SK-N-SH treated with all-trans-retinoic acid at 6 μM for 48 hours (cell line): ENCODE results near the gene PPP3CA.

Experiments used
- ATAC-seq: fragments of 200-7000 bp; cut with Tn5 transposase; 3 replicates; pipeline ENCODE4 v1.9.1; 2020; ENCODE audit warnings: mild to moderate bottlenecking, moderate library complexity
- ARNTL ChIP-seq: fragments of 450-650 bp; formaldehyde crosslinking; IDR thresholded peaks from 2 replicates; pipeline ENCODE4 v1.5.0; 2020; ENCODE audit warnings: low read depth, mild to moderate bottlenecking, moderate library complexity, borderline replicate concordance
- BACH2 ChIP-seq: fragments of 250-450 bp; sonication (Bioruptor Pico); IDR thresholded peaks from 2 replicates; pipeline ENCODE4 v1.9.0; 2021; ENCODE audit warnings: mild to moderate bottlenecking, borderline replicate concordance
- ESRRG ChIP-seq: fragments of 250-450 bp; sonication (Bioruptor Pico); IDR thresholded peaks from 2 replicates; pipeline ENCODE4 v1.6.1; 2021; ENCODE audit warnings: mild to moderate bottlenecking
- GLIS3 ChIP-seq: fragments of 250-450 bp; sonication (Bioruptor Pico); IDR thresholded peaks from 2 replicates; pipeline ENCODE4 v1.5.0; 2020; ENCODE audit warnings: mild to moderate bottlenecking, moderate library complexity
- ISL1 ChIP-seq: fragments of 250-450 bp; sonication (Bioruptor Pico); IDR thresholded peaks from 2 replicates; pipeline ENCODE4 v2.1.2; 2022; ENCODE audit warnings: mild to moderate bottlenecking, moderate library complexity
- SNAI2 ChIP-seq: fragments of 250-450 bp; sonication (Bioruptor Pico); IDR thresholded peaks from 2 replicates; pipeline ENCODE4 v1.5.0; 2020; ENCODE audit warnings: mild to moderate bottlenecking, moderate library complexity
- TOX ChIP-seq: fragments of 250-450 bp; sonication (Bioruptor Pico); IDR thresholded peaks from 2 replicates; pipeline ENCODE4 v1.8.0; 2021; ENCODE audit warnings: mild to moderate bottlenecking, moderate library complexity, borderline replicate concordance
- ZC3H10 ChIP-seq: fragments of 250-450 bp; sonication (Bioruptor Pico); IDR thresholded peaks from 2 replicates; pipeline ENCODE4 v1.5.1; 2021; ENCODE audit warnings: mild to moderate bottlenecking, moderate library complexity
- ZFP3 ChIP-seq: fragments of 250-450 bp; sonication (Bioruptor Pico); IDR thresholded peaks from 2 replicates; pipeline ENCODE4 v1.5.0; 2020; ENCODE audit warnings: mild to moderate bottlenecking, moderate library complexity
- ZNF8 ChIP-seq: fragments of 450-650 bp; formaldehyde crosslinking; IDR thresholded peaks from 2 replicates; pipeline ENCODE4 v1.5.0; 2020; ENCODE audit warnings: mild to moderate bottlenecking, moderate library complexity
- TF ChIP-seq, protein P1 (sequence below): fragments of 250-450 bp; sonication (Bioruptor Pico); IDR thresholded peaks from 2 replicates; pipeline ENCODE4 v1.8.0; 2020; ENCODE audit warnings: mild to moderate bottlenecking, moderate library complexity, borderline replicate concordance
- TF ChIP-seq, protein P2 (sequence below): fragments of 250-450 bp; sonication (Bioruptor Pico); IDR thresholded peaks from 2 replicates; pipeline ENCODE4 v1.5.0; 2020; ENCODE audit warnings: mild to moderate bottlenecking, moderate library complexity
- TF ChIP-seq, protein P3 (sequence below): fragments of 250-450 bp; sonication (Bioruptor Pico); IDR thresholded peaks from 2 replicates; pipeline ENCODE4 v1.5.1; 2021; ENCODE audit warnings: mild to moderate bottlenecking, moderate library complexity
- TF ChIP-seq, protein P4 (sequence below): fragments of 250-450 bp; sonication (Bioruptor Pico); IDR thresholded peaks from 2 replicates; pipeline ENCODE4 v1.8.0; 2021; ENCODE audit warnings: low read depth, mild to moderate bottlenecking, moderate library complexity, borderline replicate concordance
- TF ChIP-seq, protein P5 (sequence below): fragments of 250-450 bp; sonication (Bioruptor Pico); IDR thresholded peaks from 2 replicates; pipeline ENCODE4 v1.5.1; 2020; ENCODE audit warnings: low read depth, mild to moderate bottlenecking, moderate library complexity

The PPP3CA gene

DNA sequence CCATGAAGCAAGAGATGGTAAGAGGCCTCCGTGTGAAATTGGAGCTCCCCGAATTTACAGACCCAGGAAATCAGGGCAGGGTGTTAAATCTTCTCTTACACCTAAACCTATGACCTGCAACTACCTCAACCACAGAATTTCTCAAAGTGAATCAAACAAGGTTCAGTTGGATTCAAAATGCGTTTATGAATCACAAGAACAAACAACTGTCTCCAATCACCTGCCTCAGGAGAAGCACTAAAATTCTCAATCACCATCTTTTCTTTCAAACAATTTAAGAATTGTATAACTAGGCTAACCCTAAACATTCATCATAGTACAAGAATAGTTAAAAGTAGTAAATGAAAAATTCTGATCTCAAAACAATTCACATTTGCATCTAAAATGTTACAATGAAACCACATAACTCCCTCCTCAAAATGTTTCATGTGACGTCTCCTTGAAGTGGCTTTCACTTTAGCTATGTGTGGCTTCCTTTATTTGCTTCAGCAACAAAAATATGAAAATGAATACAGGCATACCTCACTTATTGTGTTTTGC lies 19.2 kb downstream of the PPP3CA start:
- no peak for ATAC-seq
- TF ChIP-seq ISL1 (CRISPR knock-in tag) (no peak), ZNF8 (no peak), ESRRG (no peak), ARNTL (CRISPR knock-in tag) (no peak)
- TF ChIP-seq, protein P1, sequence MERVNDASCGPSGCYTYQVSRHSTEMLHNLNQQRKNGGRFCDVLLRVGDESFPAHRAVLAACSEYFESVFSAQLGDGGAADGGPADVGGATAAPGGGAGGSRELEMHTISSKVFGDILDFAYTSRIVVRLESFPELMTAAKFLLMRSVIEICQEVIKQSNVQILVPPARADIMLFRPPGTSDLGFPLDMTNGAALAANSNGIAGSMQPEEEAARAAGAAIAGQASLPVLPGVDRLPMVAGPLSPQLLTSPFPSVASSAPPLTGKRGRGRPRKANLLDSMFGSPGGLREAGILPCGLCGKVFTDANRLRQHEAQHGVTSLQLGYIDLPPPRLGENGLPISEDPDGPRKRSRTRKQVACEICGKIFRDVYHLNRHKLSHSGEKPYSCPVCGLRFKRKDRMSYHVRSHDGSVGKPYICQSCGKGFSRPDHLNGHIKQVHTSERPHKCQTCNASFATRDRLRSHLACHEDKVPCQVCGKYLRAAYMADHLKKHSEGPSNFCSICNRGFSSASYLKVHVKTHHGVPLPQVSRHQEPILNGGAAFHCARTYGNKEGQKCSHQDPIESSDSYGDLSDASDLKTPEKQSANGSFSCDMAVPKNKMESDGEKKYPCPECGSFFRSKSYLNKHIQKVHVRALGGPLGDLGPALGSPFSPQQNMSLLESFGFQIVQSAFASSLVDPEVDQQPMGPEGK, result no peak

DNA sequence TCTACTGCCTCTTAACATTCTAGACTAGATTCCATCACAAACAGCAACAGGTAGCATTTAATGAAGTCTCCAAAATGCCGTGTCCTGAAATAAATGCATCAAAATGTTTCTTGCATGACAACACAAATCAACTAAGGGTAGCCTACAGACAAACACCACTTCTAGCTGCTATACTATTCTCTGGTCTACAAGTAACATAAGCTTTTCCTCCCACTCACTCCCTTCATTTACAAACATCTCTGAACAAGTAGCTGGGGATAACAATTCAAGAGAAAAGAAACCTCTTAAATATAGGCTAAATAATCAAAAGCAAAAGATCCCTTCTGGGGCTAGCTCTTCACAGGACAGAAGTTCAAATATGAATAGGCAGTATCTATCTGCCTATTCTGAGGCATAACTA lies 20.8 kb downstream of the PPP3CA start:
- TF ChIP-seq ZC3H10 (CRISPR knock-in tag) (no peak), GLIS3 (CRISPR knock-in tag) (no peak), ZFP3 (CRISPR knock-in tag) (no peak), TOX (CRISPR knock-in tag) (no peak), SNAI2 (CRISPR knock-in tag) (no peak), ISL1 (CRISPR knock-in tag) (no peak), BACH2 (CRISPR knock-in tag) (no peak)
- TF ChIP-seq, protein P1, result no peak
- TF ChIP-seq, protein P2, sequence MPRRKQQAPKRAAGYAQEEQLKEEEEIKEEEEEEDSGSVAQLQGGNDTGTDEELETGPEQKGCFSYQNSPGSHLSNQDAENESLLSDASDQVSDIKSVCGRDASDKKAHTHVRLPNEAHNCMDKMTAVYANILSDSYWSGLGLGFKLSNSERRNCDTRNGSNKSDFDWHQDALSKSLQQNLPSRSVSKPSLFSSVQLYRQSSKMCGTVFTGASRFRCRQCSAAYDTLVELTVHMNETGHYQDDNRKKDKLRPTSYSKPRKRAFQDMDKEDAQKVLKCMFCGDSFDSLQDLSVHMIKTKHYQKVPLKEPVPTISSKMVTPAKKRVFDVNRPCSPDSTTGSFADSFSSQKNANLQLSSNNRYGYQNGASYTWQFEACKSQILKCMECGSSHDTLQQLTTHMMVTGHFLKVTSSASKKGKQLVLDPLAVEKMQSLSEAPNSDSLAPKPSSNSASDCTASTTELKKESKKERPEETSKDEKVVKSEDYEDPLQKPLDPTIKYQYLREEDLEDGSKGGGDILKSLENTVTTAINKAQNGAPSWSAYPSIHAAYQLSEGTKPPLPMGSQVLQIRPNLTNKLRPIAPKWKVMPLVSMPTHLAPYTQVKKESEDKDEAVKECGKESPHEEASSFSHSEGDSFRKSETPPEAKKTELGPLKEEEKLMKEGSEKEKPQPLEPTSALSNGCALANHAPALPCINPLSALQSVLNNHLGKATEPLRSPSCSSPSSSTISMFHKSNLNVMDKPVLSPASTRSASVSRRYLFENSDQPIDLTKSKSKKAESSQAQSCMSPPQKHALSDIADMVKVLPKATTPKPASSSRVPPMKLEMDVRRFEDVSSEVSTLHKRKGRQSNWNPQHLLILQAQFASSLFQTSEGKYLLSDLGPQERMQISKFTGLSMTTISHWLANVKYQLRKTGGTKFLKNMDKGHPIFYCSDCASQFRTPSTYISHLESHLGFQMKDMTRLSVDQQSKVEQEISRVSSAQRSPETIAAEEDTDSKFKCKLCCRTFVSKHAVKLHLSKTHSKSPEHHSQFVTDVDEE (CRISPR knock-in tag), result no peak
- TF ChIP-seq, protein P3, sequence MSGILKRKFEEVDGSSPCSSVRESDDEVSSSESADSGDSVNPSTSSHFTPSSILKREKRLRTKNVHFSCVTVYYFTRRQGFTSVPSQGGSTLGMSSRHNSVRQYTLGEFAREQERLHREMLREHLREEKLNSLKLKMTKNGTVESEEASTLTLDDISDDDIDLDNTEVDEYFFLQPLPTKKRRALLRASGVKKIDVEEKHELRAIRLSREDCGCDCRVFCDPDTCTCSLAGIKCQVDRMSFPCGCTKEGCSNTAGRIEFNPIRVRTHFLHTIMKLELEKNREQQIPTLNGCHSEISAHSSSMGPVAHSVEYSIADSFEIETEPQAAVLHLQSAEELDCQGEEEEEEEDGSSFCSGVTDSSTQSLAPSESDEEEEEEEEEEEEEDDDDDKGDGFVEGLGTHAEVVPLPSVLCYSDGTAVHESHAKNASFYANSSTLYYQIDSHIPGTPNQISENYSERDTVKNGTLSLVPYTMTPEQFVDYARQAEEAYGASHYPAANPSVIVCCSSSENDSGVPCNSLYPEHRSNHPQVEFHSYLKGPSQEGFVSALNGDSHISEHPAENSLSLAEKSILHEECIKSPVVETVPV, result no peak
- TF ChIP-seq, protein P4, sequence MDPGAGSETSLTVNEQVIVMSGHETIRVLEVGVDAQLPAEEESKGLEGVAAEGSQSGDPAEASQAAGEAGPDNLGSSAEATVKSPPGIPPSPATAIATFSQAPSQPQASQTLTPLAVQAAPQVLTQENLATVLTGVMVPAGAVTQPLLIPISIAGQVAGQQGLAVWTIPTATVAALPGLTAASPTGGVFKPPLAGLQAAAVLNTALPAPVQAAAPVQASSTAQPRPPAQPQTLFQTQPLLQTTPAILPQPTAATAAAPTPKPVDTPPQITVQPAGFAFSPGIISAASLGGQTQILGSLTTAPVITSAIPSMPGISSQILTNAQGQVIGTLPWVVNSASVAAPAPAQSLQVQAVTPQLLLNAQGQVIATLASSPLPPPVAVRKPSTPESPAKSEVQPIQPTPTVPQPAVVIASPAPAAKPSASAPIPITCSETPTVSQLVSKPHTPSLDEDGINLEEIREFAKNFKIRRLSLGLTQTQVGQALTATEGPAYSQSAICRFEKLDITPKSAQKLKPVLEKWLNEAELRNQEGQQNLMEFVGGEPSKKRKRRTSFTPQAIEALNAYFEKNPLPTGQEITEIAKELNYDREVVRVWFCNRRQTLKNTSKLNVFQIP, result no peak
- TF ChIP-seq, protein P5, sequence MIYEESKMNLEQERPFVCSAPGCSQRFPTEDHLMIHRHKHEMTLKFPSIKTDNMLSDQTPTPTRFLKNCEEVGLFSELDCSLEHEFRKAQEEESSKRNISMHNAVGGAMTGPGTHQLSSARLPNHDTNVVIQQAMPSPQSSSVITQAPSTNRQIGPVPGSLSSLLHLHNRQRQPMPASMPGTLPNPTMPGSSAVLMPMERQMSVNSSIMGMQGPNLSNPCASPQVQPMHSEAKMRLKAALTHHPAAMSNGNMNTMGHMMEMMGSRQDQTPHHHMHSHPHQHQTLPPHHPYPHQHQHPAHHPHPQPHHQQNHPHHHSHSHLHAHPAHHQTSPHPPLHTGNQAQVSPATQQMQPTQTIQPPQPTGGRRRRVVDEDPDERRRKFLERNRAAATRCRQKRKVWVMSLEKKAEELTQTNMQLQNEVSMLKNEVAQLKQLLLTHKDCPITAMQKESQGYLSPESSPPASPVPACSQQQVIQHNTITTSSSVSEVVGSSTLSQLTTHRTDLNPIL (CRISPR knock-in tag), result no peak
- no peak for ATAC-seq

DNA sequence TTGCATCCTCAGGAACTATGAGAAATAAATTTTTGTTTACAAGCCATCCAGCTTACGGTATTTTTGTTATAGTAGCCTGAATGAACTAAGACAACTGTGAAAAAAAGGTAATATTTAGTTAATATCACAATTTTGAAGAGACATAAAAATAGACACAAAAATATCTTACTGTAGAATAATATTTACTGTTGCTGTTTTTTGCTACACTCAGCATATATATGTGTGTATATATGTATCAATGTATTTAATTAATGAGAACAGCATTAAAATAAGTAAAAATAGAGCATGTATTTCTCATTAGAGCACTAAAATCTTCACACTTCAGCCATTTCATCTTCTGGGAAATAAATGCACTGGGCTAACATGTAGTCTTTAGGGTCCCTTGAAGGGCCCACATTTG lies 24.6 kb downstream of the PPP3CA start:
- TF ChIP-seq, protein P5 (CRISPR knock-in tag), result no peak
- no peak for TF ChIP-seq BACH2 (CRISPR knock-in tag)
- TF ChIP-seq, protein P1, result no peak
- ATAC-seq, result no peak
